ENCODE results near the gene EFNA5. TPM values are rescaled to one million over a fixed set of nuclear protein-coding genes. Genes with fewer than 3 reads are reported as not detected.
"Not testable (repeated sequence)": the region's sequence is repeated elsewhere in the genome, so short reads cannot be mapped to it uniquely, and the experiment has no call there.

The EFNA5 gene
- total and polyA plus RNA-seq, 2 donors = 2.1 to 18.9 TPM

DNA sequence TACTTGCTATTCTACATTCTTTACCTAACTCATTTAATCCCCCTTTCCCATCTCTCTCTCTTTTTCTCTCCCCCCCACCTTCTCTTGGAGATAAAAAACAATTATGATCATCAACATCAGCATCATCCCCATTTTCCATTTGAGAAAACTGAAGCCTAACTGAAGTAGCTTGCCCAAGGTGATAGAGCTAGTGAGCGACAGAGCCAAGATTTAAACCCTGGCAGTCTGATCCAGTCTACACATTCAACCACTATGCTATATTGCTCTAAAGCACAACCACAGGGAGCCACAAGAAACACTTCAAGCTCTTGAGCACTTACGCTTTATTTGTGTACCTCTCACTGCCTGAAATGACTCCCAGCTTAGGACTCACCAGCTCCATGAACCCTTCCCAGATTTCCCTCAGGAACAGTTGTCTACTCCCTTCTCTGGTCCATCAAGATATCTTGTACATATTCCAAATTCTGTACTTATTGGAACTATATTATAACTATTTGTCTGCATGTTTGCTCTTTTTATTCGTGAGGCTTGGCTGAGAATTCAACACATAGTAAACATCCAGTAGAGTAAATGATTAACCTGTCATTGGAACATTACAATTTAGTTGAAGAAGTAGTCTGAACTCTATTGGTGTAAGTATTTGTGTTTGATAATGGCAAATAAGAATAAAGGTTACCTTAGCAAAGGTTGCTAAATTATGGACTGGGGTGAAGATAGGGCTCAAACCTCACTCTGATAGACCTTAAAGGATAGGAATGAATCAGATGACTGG lies 164.8 kb downstream of the EFNA5 start:
- DNase-seq (ENCODE audit: extremely low spot score) = no peak
- Histone ChIP-seq H3K27ac (ENCODE audit: low read depth) (no peak overlapping the region), H3K4me3 (ENCODE audit: low read depth, low read length) (no peak overlapping the region), H3K36me3 (ENCODE audit: insufficient read depth) (no peaks in the 10 kb centered on the region), H3K4me1 (ENCODE audit: insufficient read depth) (no peaks in the 10 kb centered on the region)
- 55% methylated on average over 3 of the region's 3 CpGs for WGBS

DNA sequence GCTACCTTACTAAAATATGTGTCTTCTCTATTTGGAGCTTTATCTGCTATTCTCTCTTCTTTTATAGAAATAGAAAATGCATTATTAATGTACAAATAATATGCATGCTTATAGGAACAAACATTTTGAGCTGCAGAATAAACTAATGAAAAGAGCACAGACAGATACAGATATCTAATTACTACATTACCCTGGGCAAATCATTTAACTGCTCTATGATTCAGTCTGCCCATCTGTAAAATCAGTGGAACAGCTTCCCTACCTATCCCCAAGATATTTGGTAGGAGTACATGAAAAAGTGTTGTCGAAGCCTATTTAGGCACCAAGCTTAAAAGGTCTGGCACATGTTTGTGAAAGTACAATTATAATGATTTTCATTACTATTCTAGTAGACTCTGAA lies 166.3 kb downstream of the EFNA5 start:
- H3K36me3 ChIP-seq (ENCODE audit: insufficient read depth) = no peaks in the 10 kb centered on the region
- no peak for DNase-seq (ENCODE audit: extremely low spot score)
- H3K27ac ChIP-seq (ENCODE audit: low read depth) = no peak overlapping the region
- H3K4me3 ChIP-seq (ENCODE audit: low read depth, low read length) = no peak overlapping the region
- no peaks in the 10 kb centered on the region for H3K4me1 ChIP-seq (ENCODE audit: insufficient read depth)
- WGBS = 51% methylated on average over 1 of the region's 1 CpG

DNA sequence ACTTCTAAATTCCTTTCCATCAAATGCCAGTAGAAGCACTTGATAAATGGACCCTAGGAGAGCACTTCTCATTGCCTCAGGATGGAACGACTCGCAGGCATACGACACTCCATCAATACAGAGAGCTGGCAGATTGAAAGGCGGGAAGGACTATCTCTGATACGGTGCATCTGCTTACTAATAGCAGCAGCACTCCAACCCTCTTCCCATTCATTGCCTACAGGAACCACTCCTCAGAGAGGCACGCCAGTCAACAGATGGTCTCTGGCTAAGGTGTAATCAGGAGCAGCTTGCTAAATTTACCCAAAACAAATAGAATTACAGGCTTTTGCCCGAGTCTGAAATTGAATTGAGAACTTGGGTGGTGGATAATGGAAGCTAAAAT lies 168.1 kb downstream of the EFNA5 start:
- no peak for DNase-seq (ENCODE audit: extremely low spot score)
- WGBS = 79% methylated on average over 7 of the region's 7 CpGs

DNA sequence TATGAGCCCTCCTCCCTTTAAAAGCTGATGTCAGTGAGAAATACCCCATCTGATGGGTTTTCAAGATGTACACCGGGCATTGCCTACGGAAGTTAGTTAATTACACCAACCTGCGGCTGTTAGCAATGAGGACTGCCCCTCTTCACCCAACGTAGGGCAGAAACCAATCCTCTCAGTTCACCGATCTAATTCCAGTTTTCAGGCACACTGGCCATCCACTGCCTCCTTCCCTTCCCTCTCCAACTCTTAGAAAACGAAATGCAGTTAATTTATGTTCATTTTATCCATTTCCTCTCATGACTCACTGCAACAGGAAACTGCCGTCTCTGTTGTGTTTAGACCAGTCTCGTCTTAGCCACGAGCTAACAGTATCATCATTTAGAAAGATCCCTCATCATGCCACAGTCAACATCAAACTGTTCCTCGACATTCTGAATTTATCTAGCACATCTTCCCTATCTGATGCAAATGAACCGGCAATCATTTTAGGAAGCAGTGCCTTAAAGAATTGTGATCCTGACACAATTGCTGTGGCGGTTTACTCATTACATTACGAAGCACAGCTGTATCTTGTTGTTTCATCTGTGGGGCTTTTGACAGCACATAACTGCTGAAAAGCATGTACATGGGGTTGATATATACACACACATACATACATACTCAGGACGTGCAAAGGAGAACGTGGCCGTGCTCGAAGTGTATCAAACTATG lies 168.6 kb downstream of the EFNA5 start:
- Histone ChIP-seq H3K36me3 (ENCODE audit: insufficient read depth) (no peaks in the 10 kb centered on the region), H3K27ac (ENCODE audit: low read depth) (no peak overlapping the region), H3K4me1 (ENCODE audit: insufficient read depth) (no peaks in the 10 kb centered on the region), H3K4me3 (ENCODE audit: low read depth, low read length) (no peak overlapping the region)
- WGBS = 70% methylated on average over 17 of the region's 17 CpGs
- no peak for DNase-seq (ENCODE audit: extremely low spot score)

More for the DNA sequence above, 168.1 kb downstream of the EFNA5 start:
- Histone ChIP-seq H3K27ac (ENCODE audit: low read depth) (no peak overlapping the region), H3K4me3 (ENCODE audit: low read depth, low read length) (no peak overlapping the region), H3K4me1 (ENCODE audit: insufficient read depth) (no peaks in the 10 kb centered on the region), H3K36me3 (ENCODE audit: insufficient read depth) (no peaks in the 10 kb centered on the region)

DNA sequence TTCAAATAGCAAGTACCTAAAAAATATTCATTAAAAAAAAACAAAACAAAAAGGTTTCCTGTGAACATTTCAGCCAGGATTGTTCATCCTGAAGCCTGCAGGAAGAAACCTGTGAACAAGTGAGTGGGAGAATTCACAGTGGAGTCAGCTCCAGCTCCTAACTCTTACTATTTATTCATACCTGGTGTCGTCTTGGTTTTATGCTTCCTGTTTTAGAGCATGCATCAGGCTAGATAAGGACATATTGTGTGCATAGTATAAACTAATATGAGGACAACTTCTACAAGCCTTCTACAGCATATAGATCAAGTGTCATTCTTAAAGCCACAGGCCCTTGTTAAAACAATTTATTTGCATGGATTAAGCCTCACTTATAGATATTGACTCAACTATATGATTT lies 169.9 kb downstream of the EFNA5 start:
- no peak for DNase-seq (ENCODE audit: extremely low spot score)
- Histone ChIP-seq H3K4me1 (ENCODE audit: insufficient read depth) (no peaks in the 10 kb centered on the region), H3K36me3 (ENCODE audit: insufficient read depth) (no peaks in the 10 kb centered on the region), H3K27ac (ENCODE audit: low read depth) (no peak overlapping the region), H3K4me3 (ENCODE audit: low read depth, low read length) (no peak overlapping the region)
- WGBS = 39% methylated on average over 1 of the region's 1 CpG

DNA sequence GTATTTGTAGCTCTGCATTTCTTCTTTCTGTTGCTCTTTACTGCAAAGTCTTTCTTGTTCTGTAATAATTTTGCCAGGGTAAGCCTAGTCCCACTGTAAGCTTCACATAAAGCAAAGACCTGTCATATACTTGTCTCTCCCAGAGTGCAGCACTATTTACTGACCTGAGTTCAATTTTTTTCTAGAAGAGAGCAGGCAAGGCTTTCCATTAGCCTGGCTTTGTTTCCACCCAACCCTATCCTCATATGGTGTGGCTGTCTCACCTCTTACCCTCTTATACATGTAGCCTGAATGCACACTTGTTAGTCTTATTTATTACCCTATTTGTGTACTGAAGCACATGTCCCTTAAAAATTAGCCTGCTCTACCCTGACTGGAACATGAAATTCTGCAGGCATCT lies 170.4 kb downstream of the EFNA5 start:
- Histone ChIP-seq H3K27ac (ENCODE audit: low read depth) (no peak overlapping the region), H3K4me3 (ENCODE audit: low read depth, low read length) (no peak overlapping the region), H3K4me1 (ENCODE audit: insufficient read depth) (no peaks in the 10 kb centered on the region), H3K36me3 (ENCODE audit: insufficient read depth) (no peaks in the 10 kb centered on the region)
- DNase-seq (ENCODE audit: extremely low spot score) = no peak

DNA sequence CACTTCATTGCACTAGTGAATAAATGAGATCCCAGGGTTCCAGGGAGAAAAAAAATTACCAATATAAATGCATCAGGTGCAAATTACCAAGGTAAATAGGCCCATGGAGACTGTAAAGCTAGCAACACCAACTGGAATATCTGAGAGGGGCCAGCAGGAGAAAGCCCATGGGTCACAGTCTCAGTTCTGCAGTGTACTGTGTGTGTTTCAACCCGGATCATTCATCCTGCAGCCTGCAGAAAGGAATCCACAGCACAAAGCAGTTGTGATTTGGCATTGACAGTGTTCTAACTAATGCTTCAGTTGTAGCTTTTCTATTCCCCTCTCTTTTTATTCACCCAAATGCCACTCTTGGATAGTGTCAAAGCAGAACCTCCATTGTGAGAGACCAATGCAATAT lies 171.0 kb downstream of the EFNA5 start:
- Histone ChIP-seq H3K27ac (ENCODE audit: low read depth) (no peak overlapping the region), H3K4me3 (ENCODE audit: low read depth, low read length) (no peak overlapping the region), H3K36me3 (ENCODE audit: insufficient read depth) (no peaks in the 10 kb centered on the region), H3K4me1 (ENCODE audit: insufficient read depth) (no peaks in the 10 kb centered on the region)
- 81% methylated on average over 1 of the region's 1 CpG for WGBS
- DNase-seq (ENCODE audit: extremely low spot score) = no peak

DNA sequence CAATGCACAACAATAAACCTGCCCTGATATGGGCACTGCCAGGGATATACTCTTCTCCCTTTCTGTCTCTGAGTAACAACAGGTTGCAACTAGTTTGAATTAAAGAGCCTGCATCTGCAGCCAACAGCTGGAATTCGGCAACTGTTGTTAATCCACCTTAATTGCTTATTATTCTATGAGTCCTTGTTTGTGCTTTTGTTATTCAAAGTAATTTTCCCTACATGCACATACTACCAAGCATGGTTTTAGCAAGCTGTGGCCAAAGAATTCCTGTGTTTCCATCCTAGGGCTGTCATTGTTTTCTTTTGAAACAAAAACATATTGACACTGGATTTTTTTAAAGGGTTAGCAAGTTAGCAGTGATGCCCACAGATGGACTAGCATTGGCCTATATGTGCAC lies 171.5 kb downstream of the EFNA5 start:
- 63% methylated on average over 1 of the region's 1 CpG for WGBS
- Histone ChIP-seq H3K27ac (ENCODE audit: low read depth) (no peak overlapping the region), H3K4me1 (ENCODE audit: insufficient read depth) (no peaks in the 10 kb centered on the region), H3K36me3 (ENCODE audit: insufficient read depth) (no peaks in the 10 kb centered on the region), H3K4me3 (ENCODE audit: low read depth, low read length) (no peak overlapping the region)
- DNase-seq (ENCODE audit: extremely low spot score) = no peak

DNA sequence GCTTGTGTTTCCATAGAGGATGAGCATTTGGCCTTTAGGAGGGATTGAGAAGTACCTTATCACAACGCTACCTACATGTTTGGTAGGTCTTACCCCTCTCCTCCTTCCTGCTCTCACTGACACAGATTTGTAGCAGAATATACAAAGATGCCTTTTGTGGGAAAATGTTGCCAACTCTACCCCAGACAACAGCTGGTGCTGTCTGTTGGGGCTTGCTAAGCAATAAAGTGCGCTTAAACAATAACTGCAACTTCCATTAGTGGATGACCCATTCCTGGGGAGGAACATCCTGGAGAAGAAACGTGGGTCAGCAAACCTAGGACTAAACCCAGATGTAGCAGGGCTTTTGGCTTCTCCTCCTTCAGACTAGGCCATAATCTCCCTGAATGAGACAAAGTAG lies 174.3 kb downstream of the EFNA5 start:
- WGBS = 78% methylated on average over 3 of the region's 3 CpGs
- H3K27ac ChIP-seq (ENCODE audit: low read depth) = no peak overlapping the region
- no peak overlapping the region for H3K4me3 ChIP-seq (ENCODE audit: low read depth, low read length)
- H3K4me1 ChIP-seq (ENCODE audit: insufficient read depth) = no peaks in the 10 kb centered on the region
- no peak for DNase-seq (ENCODE audit: extremely low spot score)
- no peaks in the 10 kb centered on the region for H3K36me3 ChIP-seq (ENCODE audit: insufficient read depth)

DNA sequence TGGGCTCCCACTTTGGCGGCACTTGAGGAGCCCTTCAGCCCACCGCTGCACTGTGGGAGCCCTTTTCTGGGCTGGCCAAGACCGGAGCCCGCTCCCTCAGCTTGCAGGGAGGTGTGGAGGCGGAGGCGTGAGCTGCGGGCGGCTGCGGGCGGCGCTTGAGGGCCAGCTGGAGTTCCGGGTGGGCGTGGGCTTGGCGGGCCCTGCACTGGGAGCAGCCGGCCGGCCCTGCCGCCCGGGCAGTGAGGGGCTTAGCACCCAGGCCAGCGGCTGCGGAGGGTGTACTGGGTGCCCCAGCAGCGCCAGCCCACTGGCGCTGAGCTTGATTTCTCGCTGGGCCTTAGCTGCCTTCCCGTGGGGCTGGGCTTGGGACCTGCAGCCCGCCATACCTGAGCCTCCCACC lies 176.6 kb downstream of the EFNA5 start:
- H3K36me3 ChIP-seq (ENCODE audit: insufficient read depth); H3K4me3 ChIP-seq (ENCODE audit: low read depth, low read length); H3K27ac ChIP-seq (ENCODE audit: low read depth); DNase-seq (ENCODE audit: extremely low spot score); H3K4me1 ChIP-seq (ENCODE audit: insufficient read depth): not testable (repeated sequence)
- WGBS = 90% methylated on average over 25 of the region's 25 CpGs

DNA sequence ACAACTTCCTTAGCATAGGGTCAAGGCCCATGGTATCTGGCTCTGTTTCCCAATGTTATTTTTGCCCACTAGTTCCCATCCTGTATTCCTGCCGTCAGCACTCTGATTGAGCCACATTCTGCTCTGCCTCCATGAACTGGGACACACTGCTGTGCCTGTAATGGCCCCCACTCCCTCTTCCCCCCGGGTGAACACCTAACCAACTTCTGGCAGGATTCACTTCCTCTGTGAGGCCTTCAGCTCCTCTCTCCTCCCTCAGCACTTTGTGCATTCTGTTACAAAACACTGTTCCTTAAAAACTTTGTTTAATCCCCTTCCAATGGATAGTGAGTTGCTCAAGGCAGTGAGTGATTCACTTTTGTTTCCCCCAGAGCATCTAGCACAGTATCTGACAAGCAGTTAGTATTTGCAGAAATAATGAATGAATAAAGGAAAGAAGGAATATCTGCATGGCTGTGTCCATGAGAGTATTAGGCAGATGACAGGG lies 183.6 kb downstream of the EFNA5 start:
- Histone ChIP-seq H3K4me3 (ENCODE audit: low read depth, low read length) (no peak overlapping the region), H3K4me1 (ENCODE audit: insufficient read depth) (no peaks in the 10 kb centered on the region), H3K36me3 (ENCODE audit: insufficient read depth) (no peaks in the 10 kb centered on the region), H3K27ac (ENCODE audit: low read depth) (no peak overlapping the region)
- 58% methylated on average over 2 of the region's 2 CpGs for WGBS
- DNase-seq (ENCODE audit: extremely low spot score) = no peak

DNA sequence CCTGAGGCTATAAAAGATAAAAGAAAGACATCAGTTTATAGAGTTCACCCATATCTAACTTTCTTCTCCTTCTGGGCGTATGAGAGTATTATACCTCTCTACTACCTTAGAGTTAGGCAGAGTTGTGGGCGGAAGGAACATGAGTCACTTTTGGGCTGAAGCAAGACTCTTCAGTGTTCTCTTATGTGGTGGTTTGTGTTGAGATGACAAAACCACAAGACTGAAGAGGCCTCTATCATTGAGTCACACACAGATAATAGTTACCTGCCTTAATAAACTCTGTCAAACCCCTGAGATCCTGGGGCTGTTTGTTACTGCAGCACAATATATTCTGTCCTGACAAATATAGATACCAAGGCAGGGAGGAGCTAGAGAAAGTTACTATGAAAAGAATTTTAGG lies 184.2 kb downstream of the EFNA5 start:
- WGBS = 71% methylated on average over 2 of the region's 2 CpGs

DNA sequence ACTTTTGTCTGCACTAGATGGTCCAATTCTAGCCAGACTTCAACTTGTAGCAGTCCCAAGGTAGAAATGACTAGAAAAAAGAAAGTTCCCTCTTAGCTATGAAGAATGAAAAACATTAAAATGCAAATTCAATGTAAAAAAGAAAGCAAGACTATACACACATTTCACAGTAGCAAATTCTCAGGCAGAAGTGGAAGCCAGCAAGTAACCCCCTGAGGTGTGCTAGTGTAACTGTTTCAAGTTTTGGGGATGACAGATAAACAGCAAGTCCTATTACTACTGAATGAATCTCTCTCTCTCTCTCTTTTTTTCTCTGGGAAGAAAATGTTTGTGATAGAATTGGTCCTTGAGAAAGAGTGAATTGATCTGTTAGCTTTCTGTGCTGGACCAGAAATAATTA lies 185.6 kb downstream of the EFNA5 start:
- H3K4me3 ChIP-seq (ENCODE audit: low read depth, low read length) = no peak overlapping the region
- H3K4me1 ChIP-seq (ENCODE audit: insufficient read depth) = no peaks in the 10 kb centered on the region
- no peak overlapping the region for H3K27ac ChIP-seq (ENCODE audit: low read depth)
- no peak for DNase-seq (ENCODE audit: extremely low spot score)
- H3K36me3 ChIP-seq (ENCODE audit: insufficient read depth) = no peaks in the 10 kb centered on the region

More for the DNA sequence above, 184.2 kb downstream of the EFNA5 start:
- Histone ChIP-seq H3K4me1 (ENCODE audit: insufficient read depth) (no peaks in the 10 kb centered on the region), H3K4me3 (ENCODE audit: low read depth, low read length) (no peak overlapping the region), H3K27ac (ENCODE audit: low read depth) (no peak overlapping the region), H3K36me3 (ENCODE audit: insufficient read depth) (no peaks in the 10 kb centered on the region)
- no peak for DNase-seq (ENCODE audit: extremely low spot score)

DNA sequence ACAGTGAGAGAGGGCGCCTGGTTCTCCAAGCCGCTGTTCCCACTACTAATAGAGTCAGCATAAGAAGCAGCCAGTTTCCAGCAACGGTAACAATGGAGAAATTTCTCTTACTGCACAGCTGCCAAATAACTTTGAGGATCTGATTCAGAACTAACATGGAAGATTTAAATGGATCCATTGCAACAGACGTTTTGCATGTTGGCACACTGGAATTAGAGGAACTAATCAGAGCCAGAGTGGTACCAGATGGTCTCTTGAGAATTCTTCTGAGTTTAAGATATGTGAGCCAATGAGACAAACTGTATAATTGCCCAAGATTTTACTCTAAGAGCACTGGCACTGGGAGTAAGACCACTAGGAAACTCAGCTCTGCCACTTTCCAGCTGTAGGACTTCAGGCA lies 186.5 kb downstream of the EFNA5 start:
- H3K4me1 ChIP-seq (ENCODE audit: insufficient read depth) = no peaks in the 10 kb centered on the region
- 78% methylated on average over 4 of the region's 4 CpGs for WGBS
- no peak overlapping the region for H3K27ac ChIP-seq (ENCODE audit: low read depth)
- no peak overlapping the region for H3K4me3 ChIP-seq (ENCODE audit: low read depth, low read length)
- DNase-seq (ENCODE audit: extremely low spot score) = no peak
- no peaks in the 10 kb centered on the region for H3K36me3 ChIP-seq (ENCODE audit: insufficient read depth)
